HepG2 (cell line): ENCODE measurements around the gene PPFIA2.

ENCODE experiments used
- BRF2 ChIP-seq: sonication (generic); formaldehyde crosslinking; IDR thresholded peaks from 2 replicates; pipeline ENCODE4 v1.8.1; 2022; ENCODE audit warnings: mild to moderate bottlenecking, missing genetic modification reagents
- PHB2 ChIP-seq: fragments of 450-650 bp; IDR thresholded peaks from 2 replicates; pipeline ENCODE4 v1.6.1; 2018; ENCODE audit not compliant: partially characterized antibody
- ZNF274 ChIP-seq: sonication (generic); formaldehyde crosslinking; IDR thresholded peaks from 2 replicates; pipeline ENCODE4 v1.5.1; 2020; ENCODE audit warnings: mild to moderate bottlenecking, missing genetic modification reagents
- ZNF557 ChIP-seq: sonication (generic); formaldehyde crosslinking; IDR thresholded peaks from 2 replicates; pipeline ENCODE4 v1.4.0; 2020; ENCODE audit warnings: missing genetic modification reagents

- TF ChIP-seq BRF2 (no peak), ZNF557 (no peak), ZNF274 (CRISPR knock-in tag) (no peak), PHB2 (no peak)
Measured at GRCh38 chr12:81722004-81722403, 37.1 kb downstream of the PPFIA2 start.
